Nasal cavity respiratory epithelium epithelial cell of viscerocranial mucosa (primary cell): ENCODE results near the gene THOC3. TPM values are rescaled to one million over a fixed set of nuclear protein-coding genes. Genes with fewer than 3 reads are reported as not detected.

ENCODE experiments used
- total RNA-seq: library from RNA; depleted of rRNA; stranded (reverse); fragments of >200 nt; gene quantifications from 2 replicates; pipeline ENCODE4 v1.2.3, GENCODE V29; 2014

Gene THOC3
- total RNA-seq = 57.1 and 111 TPM in 2 replicates

GRCh38 chr5:175967471-175968372 lies at the start of gene THOC3:
Gene THOC3 (minus strand): TSS chr5:175968315. CDS start chr5:175968208, 107 bp downstream.

Other genes with a start within 250 kb of the THOC3 start
- gene CPLX2, start 96.7 kb downstream of the THOC3 start, total RNA-seq = not detected in 2 replicates